ENCODE data around the gene LARP1.

DNA sequence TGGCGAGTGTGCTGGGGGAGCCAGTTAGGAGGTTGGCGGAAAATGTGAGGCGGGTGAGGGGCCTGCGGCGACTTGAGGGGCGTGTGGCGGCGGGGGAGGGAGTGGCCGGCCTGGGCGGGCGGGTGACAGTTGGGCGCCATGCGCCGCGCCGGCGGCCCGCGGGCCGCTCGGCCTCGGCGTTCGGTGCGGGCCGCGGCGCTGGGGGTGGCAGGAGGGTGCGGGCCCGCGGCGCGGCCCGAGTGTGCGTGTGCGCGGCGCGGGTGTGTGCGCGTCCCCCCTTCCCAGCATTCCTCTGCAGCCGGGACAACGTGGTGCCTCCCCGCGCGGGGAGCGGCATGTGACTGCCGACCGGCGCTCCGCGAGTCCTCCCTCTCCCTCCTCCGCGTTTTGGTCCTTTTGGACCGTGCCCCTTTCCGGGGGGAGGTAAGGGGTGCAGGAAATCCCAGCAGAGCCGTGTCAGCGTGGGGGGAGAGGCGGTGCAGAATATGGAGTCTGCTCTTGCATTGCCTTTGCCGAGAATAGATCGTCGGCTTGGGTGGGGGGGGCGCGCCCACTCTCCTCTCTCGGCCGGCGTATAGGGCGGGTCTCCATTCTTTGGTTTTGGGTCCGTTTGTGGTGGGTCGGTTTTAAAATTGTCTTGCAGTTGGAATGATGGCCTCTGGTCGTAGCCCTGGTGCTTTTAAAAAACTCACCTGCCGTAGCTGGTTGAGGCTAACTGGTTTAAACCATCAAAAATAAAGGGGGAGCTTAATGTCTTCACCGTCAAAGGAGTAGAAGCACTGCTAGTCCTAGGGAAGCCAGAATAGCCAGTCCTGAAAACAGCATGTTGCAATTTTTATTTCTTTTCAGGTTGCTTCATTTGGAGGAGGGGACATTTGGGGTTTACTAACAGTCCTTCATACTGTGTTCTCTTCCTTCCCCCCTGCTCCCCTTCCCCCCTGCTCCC, 2.0 kb downstream of the LARP1 start:
- TF ChIP-seq, protein P1, sequence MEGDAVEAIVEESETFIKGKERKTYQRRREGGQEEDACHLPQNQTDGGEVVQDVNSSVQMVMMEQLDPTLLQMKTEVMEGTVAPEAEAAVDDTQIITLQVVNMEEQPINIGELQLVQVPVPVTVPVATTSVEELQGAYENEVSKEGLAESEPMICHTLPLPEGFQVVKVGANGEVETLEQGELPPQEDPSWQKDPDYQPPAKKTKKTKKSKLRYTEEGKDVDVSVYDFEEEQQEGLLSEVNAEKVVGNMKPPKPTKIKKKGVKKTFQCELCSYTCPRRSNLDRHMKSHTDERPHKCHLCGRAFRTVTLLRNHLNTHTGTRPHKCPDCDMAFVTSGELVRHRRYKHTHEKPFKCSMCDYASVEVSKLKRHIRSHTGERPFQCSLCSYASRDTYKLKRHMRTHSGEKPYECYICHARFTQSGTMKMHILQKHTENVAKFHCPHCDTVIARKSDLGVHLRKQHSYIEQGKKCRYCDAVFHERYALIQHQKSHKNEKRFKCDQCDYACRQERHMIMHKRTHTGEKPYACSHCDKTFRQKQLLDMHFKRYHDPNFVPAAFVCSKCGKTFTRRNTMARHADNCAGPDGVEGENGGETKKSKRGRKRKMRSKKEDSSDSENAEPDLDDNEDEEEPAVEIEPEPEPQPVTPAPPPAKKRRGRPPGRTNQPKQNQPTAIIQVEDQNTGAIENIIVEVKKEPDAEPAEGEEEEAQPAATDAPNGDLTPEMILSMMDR (conservative IDR thresholded peaks at IDR 0.05; ENCODE audit: low read depth, low read length) = no peak
- TF ChIP-seq EZH2phosphoT487 (IDR thresholded peaks at IDR 0.05; ENCODE audit: borderline replicate concordance, low read length) = no peak
